Astrocyte of the spinal cord (primary cell): Measurements from ENCODE around the gene ZFYVE9.

Source experiments
- DNase-seq: peaks from one replicate; pipeline ENCODE4 v3.0.0; 2011; ENCODE audit warnings: low read depth, low spot score
- H3K4me3 ChIP-seq: 2 replicates; pipeline ENCODE4 v1.5.1; 2011; ENCODE audit warnings: low read depth, mild to moderate bottlenecking, low read length, moderate library complexity
- in situ Hi-C: cut with HindIII; loops from 2 replicates; pipeline ENCODE4 v1.10.0; 2017; ENCODE audit warnings: low sequenced_read_pairs
- TF ChIP-seq, protein P1 (sequence below): IDR thresholded peaks from 2 replicates; pipeline ENCODE4 v1.5.1; 2012; ENCODE audit warnings: low read depth, mild to moderate bottlenecking, low read length, inconsistent platforms

ZFYVE9 gene

DNA sequence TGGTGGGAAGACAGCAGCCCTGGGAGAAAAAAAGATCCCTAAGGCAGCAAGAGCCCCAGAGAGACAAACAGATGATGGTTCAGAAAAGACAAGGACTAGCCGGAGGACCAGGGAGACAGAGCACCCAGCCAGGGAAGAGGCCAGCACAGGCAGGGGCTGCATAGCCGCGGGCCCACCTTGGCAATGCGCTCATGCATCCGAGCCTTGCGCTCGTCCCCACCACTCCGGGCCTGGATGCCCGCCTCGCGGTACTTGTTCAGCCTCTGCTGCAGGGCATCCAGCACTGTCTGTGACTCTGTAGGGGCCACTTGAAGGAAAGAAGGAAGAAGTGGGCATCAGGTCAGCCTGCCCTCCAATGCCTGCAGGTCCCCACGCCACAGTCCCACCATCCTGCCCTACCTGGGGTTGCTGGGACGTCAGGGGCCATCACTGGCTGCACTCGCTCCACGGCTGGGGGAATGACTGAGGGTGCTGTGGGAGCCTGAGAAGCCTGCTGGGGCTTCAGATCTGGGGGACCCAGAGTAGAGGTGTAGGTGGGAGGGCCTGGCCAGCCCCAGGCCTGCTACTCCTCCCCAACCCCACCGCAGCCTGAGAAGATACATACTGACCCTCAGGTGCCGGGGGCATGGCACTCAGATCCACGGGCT, 217.1 kb downstream of the ZFYVE9 start:
- in situ Hi-C loops, result no loop called here
- TF ChIP-seq, protein P1, sequence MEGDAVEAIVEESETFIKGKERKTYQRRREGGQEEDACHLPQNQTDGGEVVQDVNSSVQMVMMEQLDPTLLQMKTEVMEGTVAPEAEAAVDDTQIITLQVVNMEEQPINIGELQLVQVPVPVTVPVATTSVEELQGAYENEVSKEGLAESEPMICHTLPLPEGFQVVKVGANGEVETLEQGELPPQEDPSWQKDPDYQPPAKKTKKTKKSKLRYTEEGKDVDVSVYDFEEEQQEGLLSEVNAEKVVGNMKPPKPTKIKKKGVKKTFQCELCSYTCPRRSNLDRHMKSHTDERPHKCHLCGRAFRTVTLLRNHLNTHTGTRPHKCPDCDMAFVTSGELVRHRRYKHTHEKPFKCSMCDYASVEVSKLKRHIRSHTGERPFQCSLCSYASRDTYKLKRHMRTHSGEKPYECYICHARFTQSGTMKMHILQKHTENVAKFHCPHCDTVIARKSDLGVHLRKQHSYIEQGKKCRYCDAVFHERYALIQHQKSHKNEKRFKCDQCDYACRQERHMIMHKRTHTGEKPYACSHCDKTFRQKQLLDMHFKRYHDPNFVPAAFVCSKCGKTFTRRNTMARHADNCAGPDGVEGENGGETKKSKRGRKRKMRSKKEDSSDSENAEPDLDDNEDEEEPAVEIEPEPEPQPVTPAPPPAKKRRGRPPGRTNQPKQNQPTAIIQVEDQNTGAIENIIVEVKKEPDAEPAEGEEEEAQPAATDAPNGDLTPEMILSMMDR, result no peak
- H3K4me3 ChIP-seq, result no peak overlapping the region
- no peak for DNase-seq

DNA sequence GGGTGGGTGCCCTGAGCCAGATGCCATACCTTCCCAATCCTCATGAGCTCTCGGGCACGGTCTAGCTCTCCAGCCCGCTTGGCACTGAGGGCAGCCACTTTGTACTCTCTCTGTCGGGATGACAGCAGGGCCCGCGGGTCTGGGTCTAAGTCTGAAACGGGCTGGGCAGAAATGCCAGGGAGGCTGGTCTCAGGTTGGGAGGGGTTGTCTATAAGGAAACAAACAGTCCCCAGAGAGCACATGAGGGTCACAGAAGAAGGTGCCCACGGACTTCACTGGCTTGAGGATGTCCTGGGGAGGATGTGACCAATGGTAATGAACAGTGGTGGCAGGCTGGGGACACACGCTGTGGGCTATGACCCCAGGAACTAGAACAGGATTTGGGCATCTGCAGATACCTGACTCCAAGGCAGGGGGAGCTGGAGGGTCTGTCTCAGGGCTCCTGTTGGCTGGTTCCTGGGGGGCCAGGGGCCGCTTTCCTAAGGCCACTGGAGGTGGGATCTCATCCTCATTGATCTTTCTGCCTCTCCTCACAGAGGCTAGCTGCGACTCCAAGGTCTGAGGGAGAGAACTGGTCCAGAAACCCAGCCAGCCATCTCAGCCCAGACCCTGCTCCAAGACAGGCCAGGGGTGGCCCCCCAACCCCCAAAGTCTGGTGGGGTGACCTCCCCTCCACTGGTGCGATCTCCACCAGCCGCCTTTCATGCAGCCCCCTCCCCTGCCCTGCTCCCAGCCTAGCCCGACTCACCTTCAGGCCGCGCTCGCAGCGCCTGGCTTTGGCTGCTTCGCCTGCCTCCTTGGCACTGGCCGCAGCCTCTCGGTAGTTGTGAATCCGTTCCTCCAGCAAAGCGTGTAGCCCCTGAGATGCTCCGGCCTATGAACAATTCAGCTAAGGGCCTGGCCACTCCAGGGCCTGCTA, 218.0 kb downstream of the ZFYVE9 start:
- in situ Hi-C loops, result no loop called here
- no peak for DNase-seq
- H3K4me3 ChIP-seq, result no peak overlapping the region
- TF ChIP-seq, protein P1, result no peak

DNA sequence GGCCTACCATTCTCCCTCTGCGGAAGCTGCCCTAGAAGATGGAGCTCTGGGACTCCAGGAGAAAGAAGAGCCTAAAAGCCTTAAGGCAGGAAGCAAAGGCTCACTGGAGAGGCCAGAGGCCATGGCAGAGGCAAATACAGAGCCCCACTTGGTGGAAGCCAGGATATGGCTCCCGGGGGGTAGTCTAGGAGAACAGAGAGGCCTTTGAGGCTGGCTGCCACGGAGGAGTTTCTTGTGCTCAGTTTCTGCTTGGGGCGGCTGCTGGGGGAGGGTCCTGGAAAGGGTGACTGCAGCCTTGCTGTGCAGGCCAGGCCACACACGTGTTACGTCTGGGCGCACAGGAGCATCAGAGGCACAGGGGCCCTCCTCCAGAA, 218.7 kb downstream of the ZFYVE9 start:
- H3K4me3 ChIP-seq, result no peak overlapping the region
- in situ Hi-C loops, result no loop called here
- DNase-seq, result no peak
- TF ChIP-seq, protein P1, result no peak

DNA sequence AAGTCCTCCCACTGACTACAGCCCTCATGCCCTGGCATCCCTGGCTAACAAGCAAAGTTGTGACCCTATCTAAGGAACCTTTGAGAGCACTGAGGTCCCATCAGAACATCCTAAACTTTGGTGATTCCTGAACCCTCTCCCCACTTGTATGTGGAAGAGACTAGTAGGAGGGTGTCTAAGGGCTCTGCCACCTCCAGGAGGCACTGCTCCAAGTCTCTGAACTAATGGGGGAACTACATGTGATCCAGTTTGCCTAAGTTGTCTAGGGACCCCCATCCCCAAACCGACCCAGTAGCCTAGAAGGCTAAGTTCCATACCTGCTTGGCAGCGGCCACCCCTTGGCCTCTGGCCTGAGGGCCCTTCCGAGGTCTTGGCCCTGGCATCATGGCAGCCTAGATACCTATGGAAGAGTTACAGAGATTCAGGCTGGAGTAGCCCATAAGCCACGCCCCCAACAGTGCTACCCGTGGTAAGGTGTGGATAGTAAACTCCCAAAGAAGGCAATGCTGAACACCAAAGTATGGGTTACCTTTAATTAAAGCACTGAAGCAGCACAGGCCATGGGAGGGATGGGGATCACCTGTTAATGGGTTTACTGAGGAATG, 222.4 kb downstream of the ZFYVE9 start:
- DNase-seq, result no peak
- H3K4me3 ChIP-seq, result no peak overlapping the region
- in situ Hi-C loops, result no loop called here
- TF ChIP-seq, protein P1, result no peak

DNA sequence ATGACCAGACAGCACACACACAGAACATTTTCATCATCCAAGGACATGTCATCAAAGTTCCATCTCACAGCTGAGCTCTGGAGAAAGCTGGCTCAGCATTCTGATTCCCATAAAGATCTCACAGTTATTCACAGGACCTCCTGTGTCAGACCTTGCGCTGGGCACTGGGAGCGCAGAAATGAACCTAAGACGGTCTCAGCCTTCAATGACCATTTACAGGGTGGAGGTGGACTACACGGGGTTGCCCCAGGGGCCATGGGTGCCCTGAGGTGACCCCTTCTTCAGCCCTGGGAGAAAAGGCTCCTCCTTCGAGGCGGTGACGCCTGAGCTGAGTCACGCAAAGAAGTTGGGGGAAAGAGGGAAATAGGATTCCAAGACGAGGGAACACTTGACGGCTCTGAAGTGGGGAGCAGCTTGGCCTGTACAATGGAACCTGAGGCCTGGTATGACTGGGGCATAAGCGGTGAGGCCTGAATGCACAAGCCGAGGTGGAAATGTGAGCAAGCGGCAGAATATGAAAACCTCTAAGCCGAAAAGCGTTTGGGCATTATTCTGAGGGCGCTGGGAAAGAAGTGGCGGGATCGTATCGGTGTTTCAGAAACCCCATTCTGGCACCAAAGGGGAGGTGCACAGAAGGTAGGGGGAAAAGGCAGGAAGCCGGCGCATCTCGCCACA, 223.3 kb downstream of the ZFYVE9 start:
- DNase-seq, result peak; percentile 73
- H3K4me3 ChIP-seq, result peak overlapping the region; percentile 80
- TF ChIP-seq, protein P1, result no peak
- in situ Hi-C loops, result no loop called here

DNA sequence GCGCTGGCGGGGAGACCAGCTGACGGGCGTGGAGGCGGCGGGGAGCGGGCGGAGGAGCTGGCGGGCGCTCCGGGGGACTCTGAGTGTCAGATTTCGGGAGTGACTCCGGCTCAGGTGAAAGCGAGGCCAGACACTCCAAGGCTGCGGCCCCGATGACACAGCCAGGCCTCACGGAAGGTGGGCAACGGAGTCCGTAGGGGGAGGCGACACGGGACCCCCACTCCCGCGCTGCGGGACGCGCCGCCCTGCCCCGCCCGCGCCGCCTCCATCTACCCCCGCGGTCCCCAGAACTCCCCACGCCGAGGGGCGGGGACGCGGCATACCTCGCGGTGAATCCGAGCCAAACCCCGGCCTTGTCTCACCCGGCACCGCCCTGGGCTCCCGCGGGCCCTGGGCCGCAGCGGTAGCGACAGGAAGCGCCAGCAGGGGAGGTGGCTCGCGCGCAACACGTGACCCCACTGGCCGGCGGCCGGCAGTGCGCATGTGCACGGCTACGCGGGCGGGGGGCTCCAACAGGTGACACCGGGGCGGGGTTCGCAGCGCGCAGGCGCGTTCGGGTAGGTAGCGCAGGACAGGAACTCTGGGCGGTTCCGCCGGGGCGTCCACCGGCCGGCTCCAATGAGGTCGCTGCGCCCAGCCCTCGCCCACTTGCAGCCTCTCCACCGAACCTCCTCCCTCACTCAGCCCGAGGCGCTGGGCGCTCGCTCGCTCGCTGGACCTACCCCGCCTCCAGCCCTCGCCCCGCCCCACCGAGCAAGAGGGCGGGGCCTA, 224.0 kb downstream of the ZFYVE9 start, which contains the start of gene CC2D1B:
Gene CC2D1B, minus strand, starts transcription at position 460 of the 771 bp plus-strand sequence. CDS start 1,585 bp downstream, outside the sequence.
- peak; percentile 98 for DNase-seq
- H3K4me3 ChIP-seq, result peak within 1 kb of the TSS; percentile 80
- TF ChIP-seq, protein P1, result no peak
- in situ Hi-C loops, result no loop called here
